Stimulated activated CD4-positive, alpha-beta T cell treated with anti-CD3 and anti-CD28 coated beads, Interleukin-4, amount 100 ng/mL, for 4 hours (primary cell): ENCODE data around the gene ZSCAN25.
A peak's percentile ranks its signal among the peaks of the same experiment; 100 is the strongest.
"Not testable (repeated sequence)": the region's sequence is repeated elsewhere in the genome, so short reads cannot be mapped to it uniquely, and the experiment has no call there.

Source experiments
- DNase-seq, 2 experiments: peaks; one replicate each; pipeline ENCODE4 v3.0.0-alpha.2; 2020

ZSCAN25 gene

DNA sequence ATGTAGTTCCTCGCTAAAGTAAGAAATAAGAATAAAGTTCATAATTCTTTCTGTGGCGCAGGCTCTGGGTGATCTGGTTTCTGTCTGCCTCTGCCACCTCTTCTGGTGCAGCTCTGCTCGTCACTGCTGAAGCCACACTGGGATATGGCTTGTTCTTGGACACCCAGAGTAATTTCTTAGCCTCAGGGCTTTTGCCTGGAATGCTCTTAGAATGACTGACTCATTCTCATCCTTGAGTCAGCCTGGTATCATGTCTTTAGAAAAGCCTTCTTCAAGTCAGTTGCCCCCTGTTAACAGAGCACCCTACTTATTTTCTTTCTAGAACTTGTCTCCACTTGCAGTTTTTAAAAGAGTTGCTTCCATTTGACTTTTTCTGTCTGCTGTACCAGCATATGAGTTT, 2.0 kb downstream of the ZSCAN25 start:
- DNase-seq: no peak

DNA sequence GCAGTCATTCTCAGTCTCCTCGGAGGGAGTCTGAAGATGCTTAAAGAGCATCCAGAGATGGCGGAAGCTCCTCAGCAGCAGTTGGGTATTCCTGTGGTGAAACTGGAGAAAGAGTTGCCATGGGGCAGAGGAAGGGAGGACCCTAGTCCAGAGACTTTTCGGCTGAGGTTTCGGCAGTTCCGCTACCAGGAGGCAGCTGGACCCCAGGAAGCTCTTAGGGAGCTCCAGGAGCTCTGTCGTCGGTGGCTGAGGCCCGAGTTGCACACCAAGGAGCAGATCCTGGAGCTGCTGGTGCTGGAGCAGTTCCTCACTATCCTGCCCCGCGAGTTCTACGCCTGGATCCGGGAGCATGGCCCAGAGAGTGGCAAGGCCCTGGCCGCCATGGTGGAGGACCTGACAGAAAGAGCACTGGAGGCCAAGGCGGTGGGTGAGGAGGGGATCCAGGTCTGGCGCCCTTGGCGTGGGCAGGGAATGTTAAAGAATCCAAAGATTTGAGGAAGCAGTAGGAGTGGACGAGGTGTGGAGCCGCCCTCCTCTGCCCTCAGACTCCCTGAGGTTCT, 2.9 kb downstream of the ZSCAN25 start:
- no peak for DNase-seq

DNA sequence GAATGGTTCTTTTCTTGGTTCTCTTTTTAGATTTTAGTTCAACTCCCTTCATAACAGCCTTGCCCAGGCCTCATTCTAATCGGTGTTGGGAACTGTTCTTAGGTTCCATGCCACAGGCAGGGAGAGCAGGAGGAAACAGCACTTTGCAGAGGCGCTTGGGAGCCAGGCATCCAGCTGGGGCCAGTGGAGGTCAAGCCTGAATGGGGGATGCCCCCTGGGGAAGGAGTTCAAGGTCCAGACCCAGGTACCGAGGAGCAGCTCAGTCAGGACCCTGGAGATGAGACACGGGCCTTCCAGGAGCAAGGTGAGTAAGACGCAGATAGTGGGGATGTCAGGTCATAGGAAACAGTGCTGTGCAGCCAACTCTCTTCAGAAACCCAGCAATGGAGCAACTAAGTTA, 4.5 kb downstream of the ZSCAN25 start:
- no peak for DNase-seq

DNA sequence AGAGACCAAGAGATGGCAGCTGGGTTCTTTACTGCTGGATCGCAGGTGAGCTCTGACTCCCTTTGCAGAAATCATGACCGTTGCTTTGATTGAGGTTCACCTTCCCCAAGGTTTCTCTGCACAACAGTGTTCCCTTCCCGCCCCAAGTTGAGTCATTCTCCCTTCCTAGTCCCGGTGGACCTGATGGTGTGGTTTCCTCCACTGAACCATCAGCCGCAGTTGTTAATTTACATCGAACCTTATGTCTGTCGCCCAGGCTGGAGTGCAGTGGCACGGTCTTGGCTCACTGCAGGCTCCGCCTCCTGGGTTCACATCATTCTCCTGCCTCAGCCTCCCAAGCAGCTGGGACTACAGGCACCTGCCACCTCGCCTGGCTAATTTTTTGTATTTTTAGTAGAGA, 5.8 kb downstream of the ZSCAN25 start:
- no peak for DNase-seq

DNA sequence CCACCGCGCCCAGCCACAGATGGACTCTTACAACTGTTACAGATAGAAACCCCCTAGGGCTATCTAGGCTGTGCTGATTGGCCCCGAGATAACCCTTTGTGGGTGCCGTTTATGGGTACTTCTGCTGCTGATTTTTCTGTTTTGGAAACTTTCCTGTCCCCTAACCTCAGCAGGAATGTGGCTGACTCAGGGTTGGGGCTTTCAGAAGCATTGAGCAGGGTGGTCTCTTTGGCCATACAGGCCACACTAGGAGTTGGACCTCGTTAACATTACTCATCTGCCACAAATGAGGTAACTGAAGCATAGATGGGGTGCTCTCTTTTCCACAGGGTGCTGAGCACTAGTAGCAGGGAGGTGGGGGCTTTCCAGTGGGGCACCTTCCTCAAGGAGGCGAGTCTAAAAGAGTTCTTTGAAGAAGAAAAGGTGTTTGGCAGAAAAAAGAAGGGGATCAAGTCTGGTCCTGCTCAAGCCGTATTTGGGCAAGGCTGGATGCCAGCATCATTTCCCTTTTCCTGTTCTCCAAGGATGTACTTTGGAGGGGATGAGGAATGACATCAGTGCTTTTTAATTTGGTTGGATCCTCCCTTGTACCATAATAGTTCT, 6.4 kb downstream of the ZSCAN25 start:
- DNase-seq: no peak

- DNase-seq: peak in 1 of 2 experiments; percentile 29
These were observed 7.1 kb downstream of the ZSCAN25 start for GRCh38 chr7:99623702-99624447.

GRCh38 chr7:99624484-99624883, 7.7 kb downstream of the ZSCAN25 start:
- peak; percentile 43 to 66 for DNase-seq

DNA sequence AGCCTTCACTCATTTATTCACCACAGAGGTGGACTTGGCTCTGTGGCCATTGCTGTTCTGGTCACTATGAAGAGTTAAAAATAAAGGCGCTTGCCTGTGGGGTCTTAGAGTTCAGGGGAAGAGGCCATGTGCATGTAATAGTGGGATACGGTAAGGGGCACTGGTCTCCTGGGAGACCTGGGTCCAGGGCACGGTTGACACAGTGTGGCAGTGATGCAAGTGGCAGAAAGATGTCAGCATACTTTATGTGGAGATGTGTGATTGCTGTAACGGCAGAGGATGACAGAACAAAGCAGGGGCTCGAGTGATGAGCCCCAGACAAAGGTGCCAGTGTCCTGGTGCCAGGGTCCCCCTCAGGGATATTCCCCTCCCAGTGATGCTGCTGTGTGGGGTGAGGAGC, 8.6 kb downstream of the ZSCAN25 start:
- DNase-seq: no peak

- DNase-seq: no peak
These were observed 9.2 kb downstream of the ZSCAN25 start for GRCh38 chr7:99625961-99626360.

GRCh38 chr7:99626661-99627060, 9.9 kb downstream of the ZSCAN25 start:
- DNase-seq: no peak

DNA sequence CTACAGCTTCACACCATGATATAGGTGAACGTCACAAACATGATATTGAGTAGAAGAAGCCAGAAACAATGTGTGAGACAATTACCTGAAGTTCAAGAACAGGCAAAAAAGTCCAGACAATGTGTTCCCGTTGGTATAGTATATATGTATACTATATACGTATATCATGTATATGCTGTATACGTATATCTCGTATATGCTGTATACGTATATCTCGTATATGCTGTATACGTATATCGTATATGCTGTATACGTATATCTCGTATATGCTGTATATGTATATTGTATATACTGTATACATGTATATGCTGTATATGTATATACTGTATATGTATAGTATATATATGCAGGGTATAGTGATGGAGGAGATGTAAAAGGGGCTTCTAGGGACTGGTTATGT, 10.8 kb downstream of the ZSCAN25 start:
- no peak for DNase-seq

DNA sequence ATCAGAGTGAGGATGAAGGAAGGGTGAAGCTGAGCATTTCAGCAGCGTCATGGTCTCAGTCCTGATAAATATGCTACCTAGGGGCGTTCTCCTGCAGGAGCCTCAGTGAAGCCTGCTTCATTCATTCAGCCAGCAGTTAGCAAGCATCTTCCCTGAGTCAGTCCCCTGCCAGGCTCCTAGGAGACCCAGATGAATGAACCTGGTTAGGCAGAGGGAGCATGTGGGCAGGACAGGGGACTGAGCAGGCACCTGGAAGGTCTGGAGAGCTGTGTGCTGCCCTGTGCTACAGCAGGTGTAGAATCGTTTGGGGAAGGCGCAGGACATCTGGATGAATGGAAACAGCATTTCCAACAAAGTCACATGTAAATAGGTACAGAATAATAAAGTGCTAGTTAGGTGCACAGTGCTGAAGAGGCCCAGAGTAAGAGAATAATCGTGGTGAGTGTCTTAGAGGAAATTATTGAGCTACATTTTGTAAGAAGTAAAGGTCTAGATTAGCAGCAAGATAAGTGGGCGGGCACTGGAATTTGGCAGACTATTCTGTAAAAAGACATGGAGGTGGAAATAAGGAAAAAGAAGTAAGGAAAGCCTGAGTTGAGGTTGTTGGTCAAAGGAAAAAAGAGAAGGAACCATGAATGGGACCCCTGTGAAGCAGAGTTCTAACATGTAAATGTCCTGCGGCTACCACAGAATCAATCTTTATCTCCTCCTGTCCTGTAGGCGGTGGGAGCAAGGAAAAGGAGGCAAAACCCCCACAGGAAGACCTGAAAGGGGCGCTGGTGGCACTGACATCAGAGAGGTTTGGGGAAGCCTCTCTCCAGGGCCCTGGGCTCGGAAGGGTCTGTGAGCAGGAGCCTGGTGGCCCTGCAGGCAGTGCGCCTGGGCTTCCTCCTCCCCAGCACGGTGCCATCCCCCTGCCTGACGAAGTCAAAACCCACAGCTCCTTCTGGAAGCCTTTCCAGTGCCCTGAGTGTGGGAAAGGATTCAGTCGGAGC, 12.0 kb downstream of the ZSCAN25 start:
- DNase-seq: no peak

- DNase-seq: no peak
These were observed 12.9 kb downstream of the ZSCAN25 start for GRCh38 chr7:99629643-99630042.

DNA sequence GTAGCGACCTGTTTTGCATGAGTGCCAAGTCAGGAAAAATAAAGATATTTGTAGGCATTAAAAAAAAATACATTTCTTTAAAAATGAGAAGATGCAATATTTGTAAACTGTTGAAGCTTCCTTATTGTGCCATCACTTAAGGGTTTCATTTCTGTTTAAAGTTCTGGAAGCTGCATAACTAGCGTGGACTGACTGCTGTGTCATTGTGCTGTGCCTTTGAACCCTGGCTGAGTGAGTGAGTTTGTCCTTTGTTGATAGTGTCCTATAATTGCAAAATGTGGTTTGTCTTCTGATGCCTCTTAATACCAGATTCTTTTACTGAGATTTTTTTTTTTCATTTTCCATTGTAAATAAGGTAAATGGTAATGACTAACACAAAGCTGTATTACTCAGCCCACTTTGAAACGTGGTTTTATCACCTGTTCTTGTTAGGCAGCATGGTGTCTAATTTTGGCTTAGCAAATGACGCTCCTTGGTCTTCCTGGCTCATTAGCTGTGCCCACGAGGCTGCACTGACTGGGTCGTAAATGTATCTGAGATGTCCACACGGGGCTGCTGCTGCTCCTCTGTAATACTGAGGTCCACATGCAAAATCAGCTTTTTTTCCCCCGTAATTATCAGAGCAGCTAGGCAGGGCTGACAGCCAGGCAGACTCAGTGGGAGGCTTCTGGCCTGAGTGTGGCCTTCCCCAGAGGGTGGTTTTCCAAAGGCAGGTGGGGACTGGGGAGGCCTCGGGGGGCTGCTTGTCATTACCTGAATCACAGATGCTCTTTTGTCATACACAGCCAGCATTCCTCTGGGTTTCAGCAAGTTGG, 14.8 kb downstream of the ZSCAN25 start:
- DNase-seq: no peak

DNA sequence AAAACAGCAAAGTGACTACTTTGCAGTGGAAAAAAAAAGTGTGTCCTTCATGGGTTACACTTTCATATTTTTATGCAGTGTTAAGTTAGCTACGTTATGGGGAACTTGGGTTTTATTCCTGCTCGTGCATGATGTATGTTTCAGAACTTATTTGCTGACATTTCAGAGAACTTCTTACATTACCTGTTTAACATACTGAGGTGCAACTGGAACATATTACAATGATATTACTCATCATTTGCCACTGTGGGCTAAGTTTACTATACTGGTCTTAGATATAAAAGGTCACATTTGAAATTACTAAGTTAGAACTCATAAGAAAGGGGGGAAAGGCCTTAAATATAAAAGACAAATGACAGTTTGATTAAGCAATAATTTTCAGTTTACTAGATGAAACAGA, 20.7 kb downstream of the ZSCAN25 start:
- not testable (repeated sequence) for DNase-seq

GRCh38 chr7:99638731-99639130, 22.0 kb downstream of the ZSCAN25 start:
- DNase-seq: no peak

DNA sequence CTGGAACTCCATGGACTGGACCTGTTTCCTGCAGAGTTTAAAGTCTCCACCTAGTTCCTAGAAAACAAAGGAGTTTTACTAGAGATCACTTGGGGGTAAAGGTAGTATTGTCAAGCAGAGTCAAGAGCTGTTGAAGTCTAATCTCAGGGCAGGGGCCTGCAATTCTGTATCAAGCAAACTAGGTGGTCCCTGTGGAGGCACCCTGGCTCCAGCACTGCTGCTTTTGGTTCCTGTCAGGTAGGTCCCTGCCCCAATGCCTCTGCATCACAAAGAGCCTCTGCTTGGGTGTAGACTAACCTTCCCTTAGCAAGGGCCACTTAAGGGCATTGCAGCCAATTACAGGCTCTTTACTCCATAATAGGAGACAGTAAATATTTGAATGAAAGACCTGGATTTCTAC, 22.5 kb downstream of the ZSCAN25 start:
- no peak for DNase-seq

DNA sequence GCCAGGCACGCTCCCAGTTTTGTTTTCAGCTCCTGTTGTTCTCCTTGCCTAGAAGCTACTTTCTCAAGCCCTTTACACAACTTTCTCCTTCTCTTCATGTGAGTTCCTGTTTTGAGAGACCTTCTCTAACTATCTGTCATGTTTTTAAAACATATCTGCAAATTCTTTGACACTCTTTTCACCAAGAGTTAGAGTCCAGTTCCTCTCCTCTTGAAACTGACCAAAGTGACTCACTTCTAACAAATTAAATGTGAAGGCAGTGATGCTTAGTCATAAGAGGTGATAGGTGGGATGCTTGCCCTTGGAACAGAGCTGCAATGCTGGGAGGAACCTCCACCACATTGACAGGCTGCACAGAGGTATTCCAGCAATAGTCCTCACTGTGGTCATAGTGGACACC, 25.3 kb downstream of the ZSCAN25 start:
- DNase-seq: no peak

GRCh38 chr7:99643464-99643863, 26.7 kb downstream of the ZSCAN25 start:
- DNase-seq: no peak

- no peak for DNase-seq
These were observed 27.7 kb downstream of the ZSCAN25 start for GRCh38 chr7:99644431-99644830.

DNA sequence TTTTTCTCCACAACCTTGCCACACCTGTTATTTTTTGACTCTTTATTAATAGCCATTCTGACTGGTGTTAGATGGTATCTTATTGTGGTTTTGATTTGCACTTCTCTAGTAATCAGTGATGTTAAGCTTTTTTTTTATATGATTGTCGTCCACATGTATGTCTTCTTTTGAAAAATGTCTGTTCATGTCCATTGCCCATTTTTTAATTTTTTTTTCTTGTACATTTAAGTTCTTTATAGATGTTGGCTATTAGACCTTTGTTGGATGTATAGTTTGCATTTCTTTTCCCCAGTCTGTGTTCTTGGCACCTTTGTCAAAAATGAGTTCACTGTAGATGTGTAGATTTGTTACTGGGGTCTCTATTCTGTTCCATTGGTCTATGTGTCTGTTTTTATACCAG, 28.8 kb downstream of the ZSCAN25 start:
- no peak for DNase-seq

DNA sequence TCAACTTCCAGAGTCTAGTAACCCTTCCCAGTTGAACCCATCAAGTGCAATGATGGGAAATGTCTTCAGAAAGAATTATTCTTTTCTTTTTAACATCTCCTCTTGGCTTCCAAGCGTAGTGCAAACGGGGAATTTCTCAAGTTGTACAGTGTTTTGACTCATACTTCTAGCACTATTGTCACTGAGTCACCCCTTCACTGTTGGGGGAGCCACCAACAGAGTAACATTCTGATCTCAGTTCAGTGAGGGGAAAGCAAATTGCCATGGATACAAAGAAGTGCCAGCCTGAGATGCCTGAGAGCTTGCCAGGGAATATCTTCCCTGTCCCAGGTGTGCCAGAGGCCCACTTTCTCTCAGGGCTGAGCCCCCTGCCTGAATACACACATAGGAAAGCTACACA, 32.1 kb downstream of the ZSCAN25 start:
- DNase-seq: no peak
